ENCODE data around the gene CABLES2.

DNA sequence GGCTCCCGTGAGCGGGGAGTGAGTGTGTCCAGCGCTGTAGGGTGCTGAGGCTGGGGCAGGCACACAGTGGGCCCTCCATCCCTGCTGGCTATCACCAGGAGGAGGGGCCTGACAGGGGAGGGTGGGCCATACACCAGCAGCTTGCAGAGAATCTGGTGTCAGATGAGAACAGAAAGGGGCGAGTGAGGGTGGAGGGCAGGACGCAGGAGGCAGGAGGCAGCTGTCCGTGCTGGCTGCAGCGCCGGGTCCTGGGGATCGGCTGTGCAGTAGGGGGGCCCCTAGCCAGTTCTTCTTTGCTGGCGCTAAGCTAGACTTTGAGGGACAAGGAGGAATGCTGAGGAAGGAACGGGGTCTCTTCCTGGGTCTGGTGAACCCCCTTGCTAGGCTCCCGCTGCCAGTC is 1.6 kb upstream of the CABLES2 start:
- TF ChIP-seq CTCF (IDR thresholded peaks at IDR 0.05) (no peak), POLR2A (IDR thresholded peaks at IDR 0.05) (no peak)
